HG02943 (cell line): ENCODE data around the gene ZCWPW1.
"Not testable (repeated sequence)": the region's sequence is repeated elsewhere in the genome, so short reads cannot be mapped to it uniquely, and the experiment has no call there.

Source experiments
- ATAC-seq: cut with Tn5 transposase; IDR thresholded peaks from one replicate; pipeline ENCODE4 v1.9.1; 2021; ENCODE audit warnings: mild to moderate bottlenecking, low read depth, moderate library complexity; ENCODE audit not compliant: unreplicated experiment

ZCWPW1 gene

GRCh38 chr7:100380196-100380595 is 48.3 kb downstream of the ZCWPW1 start:
- ATAC-seq: no peak

- no peak for ATAC-seq
These were observed 50.3 kb downstream of the ZCWPW1 start for GRCh38 chr7:100378114-100378755.

GRCh38 chr7:100376066-100376465 is 52.4 kb downstream of the ZCWPW1 start:
- ATAC-seq: no peak

DNA sequence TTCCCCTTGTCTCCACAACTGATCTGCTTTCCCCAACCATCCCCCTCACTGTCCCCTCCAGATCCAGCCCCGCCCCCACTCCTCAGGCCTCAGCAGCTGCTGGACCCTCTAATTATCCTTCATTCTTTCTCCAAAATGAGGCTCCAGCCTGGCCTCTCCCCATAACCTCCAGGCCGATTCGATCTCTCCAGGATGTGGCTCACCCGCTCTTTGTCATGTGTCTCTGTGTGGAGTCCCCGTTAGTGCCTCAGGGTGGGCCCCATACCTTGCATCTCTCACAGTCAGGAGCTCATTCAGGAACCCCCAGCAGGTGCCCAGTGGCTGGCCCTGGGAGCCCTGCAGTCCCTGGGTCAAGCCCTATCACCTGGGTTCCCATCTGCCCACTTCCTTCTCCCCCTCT is 53.9 kb downstream of the ZCWPW1 start:
- ATAC-seq: no peak

DNA sequence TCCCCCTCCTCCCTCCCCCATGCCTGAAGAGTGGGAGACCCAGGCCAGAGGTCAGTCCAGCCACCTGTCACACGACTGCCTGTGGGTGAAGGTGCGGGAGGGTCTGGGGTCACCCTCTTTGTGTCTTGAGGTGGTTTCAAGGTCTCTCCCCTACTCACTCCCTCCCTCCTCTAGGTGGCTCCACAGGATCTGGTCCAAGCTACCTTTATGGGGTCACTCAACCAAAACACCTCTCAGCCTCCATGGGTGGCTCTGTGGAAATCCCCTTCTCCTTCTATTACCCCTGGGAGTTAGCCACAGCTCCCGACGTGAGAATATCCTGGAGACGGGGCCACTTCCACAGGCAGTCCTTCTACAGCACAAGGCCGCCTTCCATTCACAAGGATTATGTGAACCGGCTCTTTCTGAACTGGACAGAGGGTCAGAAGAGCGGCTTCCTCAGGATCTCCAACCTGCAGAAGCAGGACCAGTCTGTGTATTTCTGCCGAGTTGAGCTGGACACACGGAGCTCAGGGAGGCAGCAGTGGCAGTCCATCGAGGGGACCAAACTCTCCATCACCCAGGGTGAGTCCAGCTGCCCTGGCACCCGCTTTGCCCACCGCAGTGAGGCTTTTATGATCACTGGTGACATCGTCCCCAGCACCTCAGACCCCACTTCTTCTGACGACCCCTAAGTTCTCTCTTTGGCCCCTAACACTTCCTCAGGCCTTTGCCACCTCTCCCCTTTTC is 54.5 kb downstream of the ZCWPW1 start:
- not testable (repeated sequence) for ATAC-seq

DNA sequence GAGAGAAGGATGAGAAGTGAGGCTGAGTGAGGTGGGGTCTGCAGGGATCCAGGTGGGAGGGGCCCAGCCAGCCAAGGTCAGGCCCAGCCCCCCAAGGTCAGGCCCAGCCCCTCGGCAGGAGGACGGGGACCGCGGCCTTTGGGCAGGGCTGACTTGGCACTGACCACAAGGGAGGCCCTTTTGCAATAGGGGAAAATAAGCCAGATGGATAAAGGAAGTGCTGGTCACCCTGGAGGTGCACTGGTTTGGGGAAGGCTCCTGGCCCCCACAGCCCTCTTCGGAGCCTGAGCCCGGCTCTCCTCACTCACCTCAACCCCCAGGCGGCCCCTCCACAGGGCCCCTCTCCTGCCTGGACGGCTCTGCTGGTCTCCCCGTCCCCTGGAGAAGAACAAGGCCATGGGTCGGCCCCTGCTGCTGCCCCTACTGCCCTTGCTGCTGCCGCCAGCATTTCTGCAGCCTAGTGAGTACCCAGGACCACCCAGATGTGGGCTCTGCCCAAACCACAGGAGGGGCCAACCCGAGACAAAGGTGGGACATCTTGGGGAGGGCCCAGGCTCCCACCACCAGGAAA is 55.2 kb downstream of the ZCWPW1 start, which contains the start of gene PILRA:
PILRA (plus strand) TSS at position 227 of the 571 bp plus-strand sequence; CDS start at position 397, 170 bp downstream.
- no peak for ATAC-seq

GRCh38 chr7:100372694-100373093 is 55.8 kb downstream of the ZCWPW1 start:
- ATAC-seq: no peak

DNA sequence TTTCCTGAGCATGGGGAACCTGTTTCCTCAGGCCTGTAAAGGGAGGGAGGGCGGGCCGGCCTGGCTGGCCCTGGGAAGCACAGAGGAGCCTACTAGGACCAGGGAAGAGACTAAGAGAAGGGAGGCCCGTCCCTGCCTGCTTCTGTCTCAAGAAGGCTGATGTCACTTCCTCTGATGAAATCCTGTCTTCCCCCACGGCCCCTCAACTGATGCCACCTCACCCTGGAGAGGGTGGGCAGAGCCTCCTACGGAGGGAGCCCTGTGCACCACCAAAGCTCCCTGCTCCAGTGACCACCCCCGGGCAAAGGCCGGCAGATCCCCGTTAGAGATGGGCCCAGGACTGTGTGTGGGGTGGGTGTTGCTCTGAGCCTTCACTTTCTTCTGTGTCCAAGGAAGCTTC is 56.2 kb downstream of the ZCWPW1 start:
- ATAC-seq: no peak

- no peak for ATAC-seq
These were observed 56.8 kb downstream of the ZCWPW1 start for GRCh38 chr7:100371561-100372171.

DNA sequence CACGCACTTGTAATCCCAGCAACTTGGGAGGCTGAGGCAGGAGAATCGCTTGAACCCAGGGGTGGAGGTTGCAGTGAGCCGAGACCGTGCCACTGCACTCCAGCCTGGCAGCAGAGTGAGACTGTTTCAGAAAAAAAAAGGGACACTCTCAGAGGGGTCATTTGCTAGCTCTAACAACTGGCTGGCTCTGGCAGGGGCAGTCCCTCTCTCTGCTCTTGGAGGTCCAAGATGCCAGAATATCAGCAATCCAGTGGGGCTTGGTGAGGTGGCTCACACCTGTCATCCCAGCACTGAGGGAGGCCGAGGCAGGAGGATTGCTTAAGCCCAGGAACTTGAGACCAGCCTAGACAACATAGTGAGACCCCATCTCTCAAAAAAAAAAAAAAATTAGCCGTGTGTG is 57.8 kb downstream of the ZCWPW1 start:
- no peak for ATAC-seq

DNA sequence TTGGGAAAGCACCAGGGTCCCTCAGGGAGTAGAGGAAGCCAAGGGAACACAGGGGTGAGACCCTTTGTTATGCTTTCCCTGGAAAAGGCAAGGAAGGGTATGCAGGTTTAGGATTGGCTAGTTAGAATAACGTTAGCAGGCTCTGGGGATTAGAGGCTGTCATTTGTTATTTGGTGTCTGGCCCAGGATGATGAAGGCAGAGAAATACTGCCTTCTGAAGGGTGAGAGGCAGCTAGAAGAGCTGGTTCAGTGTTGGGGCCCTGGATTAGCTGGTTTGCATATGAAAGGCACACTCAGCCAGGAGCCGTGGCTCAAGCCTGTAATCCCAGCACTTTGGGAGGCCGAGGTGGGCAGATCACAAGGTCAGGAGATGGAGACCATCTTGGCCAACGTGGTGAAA is 58.2 kb downstream of the ZCWPW1 start:
- no peak for ATAC-seq

DNA sequence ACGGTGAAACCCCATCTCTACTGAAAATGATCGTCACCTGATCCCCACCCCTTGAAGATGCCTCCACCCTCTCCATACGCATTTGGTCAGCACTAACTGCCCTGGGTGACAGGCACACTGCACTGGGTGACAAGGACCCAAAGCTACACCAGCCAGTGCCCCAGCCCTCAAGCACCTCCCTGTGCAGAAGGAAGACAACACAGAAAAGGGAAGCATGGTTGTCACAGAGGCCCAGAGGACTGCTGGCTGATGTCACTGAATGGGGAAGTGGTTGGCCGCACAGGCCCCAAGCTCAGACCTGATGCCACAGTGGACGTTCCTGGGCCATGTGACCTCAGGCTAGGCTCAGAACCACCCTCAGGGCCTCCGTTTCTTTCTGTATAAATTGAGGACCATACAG is 59.4 kb downstream of the ZCWPW1 start:
- ATAC-seq: no peak

GRCh38 chr7:100367676-100368613 is 60.6 kb downstream of the ZCWPW1 start:
- ATAC-seq: no peak

DNA sequence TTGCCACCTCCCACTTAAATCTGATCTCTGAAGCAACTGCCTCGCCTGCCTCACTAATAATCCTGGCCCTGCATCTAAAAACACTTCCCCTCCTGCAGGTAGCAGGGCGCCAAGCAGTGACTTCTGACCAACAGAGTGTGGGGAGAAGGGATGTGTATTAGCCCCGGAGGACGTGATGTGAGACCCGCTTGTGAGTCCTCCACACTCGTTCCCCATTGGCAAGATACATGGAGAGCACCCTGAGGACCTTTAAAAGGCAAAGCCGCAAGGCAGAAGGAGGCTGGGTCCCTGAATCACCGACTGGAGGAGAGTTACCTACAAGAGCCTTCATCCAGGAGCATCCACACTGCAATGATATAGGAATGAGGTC is 61.3 kb downstream of the ZCWPW1 start:
- no peak for ATAC-seq

GRCh38 chr7:100366411-100367250 is 61.9 kb downstream of the ZCWPW1 start:
- no peak for ATAC-seq

DNA sequence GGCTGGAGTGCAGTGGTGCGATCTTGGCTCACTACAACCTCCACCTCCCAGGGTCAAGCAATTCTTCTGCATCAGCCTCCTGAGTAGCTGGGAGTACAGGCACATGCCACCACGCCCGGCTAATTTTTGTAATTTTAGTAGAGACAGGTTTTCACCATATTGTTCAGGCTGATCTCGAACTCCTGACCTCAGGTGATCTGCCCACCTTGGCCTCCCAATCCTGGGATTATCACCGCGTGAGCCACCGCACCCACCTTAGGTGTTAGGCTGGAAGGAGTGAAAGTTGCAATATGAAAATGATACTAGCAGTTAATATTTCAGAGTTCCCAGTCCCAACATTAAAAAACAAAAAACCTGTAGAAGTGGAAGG is 62.5 kb downstream of the ZCWPW1 start:
- not testable (repeated sequence) for ATAC-seq

- no peak for ATAC-seq
These were observed 64.0 kb downstream of the ZCWPW1 start for GRCh38 chr7:100364480-100364879.

GRCh38 chr7:100363797-100364196 is 64.7 kb downstream of the ZCWPW1 start:
- not testable (repeated sequence) for ATAC-seq

- no peak for ATAC-seq
These were observed 65.4 kb downstream of the ZCWPW1 start for GRCh38 chr7:100363098-100363497.
